Colon (tissue), 2 donors: ENCODE results near the gene EGFR.

Experiments used
- FAIRE-seq: peaks from 2 replicates; lab custom pipeline; 2012; peaks lifted over from hg19 to GRCh38; lab: Jason Lieb, UNC
- donor health status: control.
- donor health status: control.

The EGFR gene

GRCh38 chr7:55128693-55129394, 110.0 kb downstream of the EGFR start:
- FAIRE-seq = no peak

GRCh38 chr7:55129541-55130394, 111.0 kb downstream of the EGFR start:
- no peak for FAIRE-seq

- no peak for FAIRE-seq
Observed at GRCh38 chr7:55130395-55131141, 111.8 kb downstream of the EGFR start.

- no peak for FAIRE-seq
Observed at GRCh38 chr7:55131142-55131929, 112.5 kb downstream of the EGFR start.

- FAIRE-seq = no peak
Observed at GRCh38 chr7:55132550-55132889, 113.7 kb downstream of the EGFR start.

- FAIRE-seq = no peak
Observed at GRCh38 chr7:55132890-55133551, 114.2 kb downstream of the EGFR start.

GRCh38 chr7:55133630-55134358, 115.0 kb downstream of the EGFR start:
- no peak for FAIRE-seq

GRCh38 chr7:55134359-55134725, 115.5 kb downstream of the EGFR start:
- no peak for FAIRE-seq

- no peak for FAIRE-seq
Observed at GRCh38 chr7:55134786-55135185, 116.0 kb downstream of the EGFR start.

- FAIRE-seq = peak; percentile 64
Observed at GRCh38 chr7:55135462-55135861, 116.6 kb downstream of the EGFR start.

- FAIRE-seq = no peak
Observed at GRCh38 chr7:55138663-55139062, 119.8 kb downstream of the EGFR start.

- no peak for FAIRE-seq
Observed at GRCh38 chr7:55140221-55140940, 121.6 kb downstream of the EGFR start.

- FAIRE-seq = no peak
Observed at GRCh38 chr7:55140941-55141278, 122.1 kb downstream of the EGFR start.

GRCh38 chr7:55142919-55143600, 124.2 kb downstream of the EGFR start:
- no peak for FAIRE-seq

GRCh38 chr7:55144333-55145317, 125.8 kb downstream of the EGFR start:
- FAIRE-seq = no peak

- no peak for FAIRE-seq
Observed at GRCh38 chr7:55145606-55146005, 126.8 kb downstream of the EGFR start.

- FAIRE-seq = no peak
Observed at GRCh38 chr7:55147101-55147500, 128.3 kb downstream of the EGFR start.

- no peak for FAIRE-seq
Observed at GRCh38 chr7:55147736-55148135, 128.9 kb downstream of the EGFR start.

- FAIRE-seq = no peak
Observed at GRCh38 chr7:55148571-55148970, 129.8 kb downstream of the EGFR start.
